Measurements from ENCODE around the gene RBMS1.
"Not testable (repeated sequence)": the region's sequence is repeated elsewhere in the genome, so short reads cannot be mapped to it uniquely, and the experiment has no call there.

RBMS1 gene

GRCh38 chr2:160376576-160376975, 117.0 kb downstream of the RBMS1 start:
- no peak for DNase-seq

- DNase-seq = no peak
Measured at GRCh38 chr2:160375802-160376469, 117.7 kb downstream of the RBMS1 start.

GRCh38 chr2:160375037-160375436, 118.6 kb downstream of the RBMS1 start:
- DNase-seq = no peak

GRCh38 chr2:160373666-160374065, 119.9 kb downstream of the RBMS1 start:
- DNase-seq = no peak

GRCh38 chr2:160373263-160373662, 120.3 kb downstream of the RBMS1 start:
- DNase-seq = no peak

GRCh38 chr2:160372585-160372984, 121.0 kb downstream of the RBMS1 start:
- DNase-seq = no peak

GRCh38 chr2:160372010-160372356, 121.6 kb downstream of the RBMS1 start:
- DNase-seq = no peak

GRCh38 chr2:160371251-160372009, 122.2 kb downstream of the RBMS1 start:
- DNase-seq = no peak

GRCh38 chr2:160368988-160369930, 124.3 kb downstream of the RBMS1 start:
- no peak for DNase-seq

GRCh38 chr2:160367887-160368286, 125.7 kb downstream of the RBMS1 start:
- DNase-seq = peak; percentile 64

- DNase-seq = not testable (repeated sequence)
Measured at GRCh38 chr2:160367139-160367538, 126.5 kb downstream of the RBMS1 start.

GRCh38 chr2:160366474-160366873, 127.1 kb downstream of the RBMS1 start:
- DNase-seq = no peak

- no peak for DNase-seq
Measured at GRCh38 chr2:160365716-160366367, 127.8 kb downstream of the RBMS1 start.

- DNase-seq = no peak
Measured at GRCh38 chr2:160364364-160364763, 129.2 kb downstream of the RBMS1 start.

- DNase-seq = no peak
Measured at GRCh38 chr2:160363961-160364360, 129.6 kb downstream of the RBMS1 start.

GRCh38 chr2:160363055-160363454, 130.6 kb downstream of the RBMS1 start:
- DNase-seq = no peak

GRCh38 chr2:160362541-160362940, 131.1 kb downstream of the RBMS1 start:
- DNase-seq = no peak

- DNase-seq = no peak
Measured at GRCh38 chr2:160362018-160362417, 131.6 kb downstream of the RBMS1 start.

GRCh38 chr2:160360089-160360757, 133.4 kb downstream of the RBMS1 start:
- DNase-seq = no peak

- DNase-seq = no peak
Measured at GRCh38 chr2:160358046-160358445, 135.6 kb downstream of the RBMS1 start.

- DNase-seq = no peak
Measured at GRCh38 chr2:160356485-160356884, 137.1 kb downstream of the RBMS1 start.

- DNase-seq = no peak
Measured at GRCh38 chr2:160355080-160355479, 138.5 kb downstream of the RBMS1 start.
